GM10266 (cell line): ENCODE data around the gene PGAM5.

Experiments
- DNase-seq: peaks from one replicate; pipeline ENCODE4 v3.0.0; 2012; ENCODE audit errors: extremely low spot score
- CTCF ChIP-seq: IDR thresholded peaks from 2 replicates; pipeline ENCODE4 v1.5.1; 2012; ENCODE audit warnings: mild to moderate bottlenecking, low read depth; ENCODE audit not compliant: control insufficient read depth, insufficient read depth; ENCODE audit errors: missing control alignments

PGAM5 gene

GRCh38 chr12:132710405-132711079 lies at the start of gene PGAM5:
Gene PGAM5, plus strand, starts transcription at chr12:132710842. Its CDS starts 35 bp downstream, at chr12:132710877.
- peak; percentile 98 for DNase-seq
- no peak for TF ChIP-seq CTCF

GRCh38 chr12:132660996-132661395 lies 49.6 kb upstream of the PGAM5 start:
- no peak for DNase-seq
- TF ChIP-seq CTCF: no peak

- no peak for TF ChIP-seq CTCF
- no peak for DNase-seq
These were observed 48.7 kb upstream of the PGAM5 start for GRCh38 chr12:132661972-132662371.

GRCh38 chr12:132662901-132663755 lies 47.5 kb upstream of the PGAM5 start:
- DNase-seq: no peak
- TF ChIP-seq CTCF: no peak

GRCh38 chr12:132664206-132665148 lies 46.2 kb upstream of the PGAM5 start:
- no peak for TF ChIP-seq CTCF

GRCh38 chr12:132665149-132665491 lies 45.5 kb upstream of the PGAM5 start:
- TF ChIP-seq CTCF: no peak
- no peak for DNase-seq

More at GRCh38 chr12:132664206-132665148, 46.2 kb upstream of the PGAM5 start:
- DNase-seq: no peak
